Measurements from ENCODE around the gene PALLD.
"Not testable (repeated sequence)": the region's sequence is repeated elsewhere in the genome, so short reads cannot be mapped to it uniquely, and the experiment has no call there.

Gene PALLD

GRCh38 chr4:168931215-168931650 is 434.4 kb downstream of the PALLD start:
- Histone ChIP-seq H3K4me1 (ENCODE audit: insufficient read depth, low read length) (no peaks in the 10 kb centered on the region), H3K4me2 (ENCODE audit: insufficient read depth, low read length) (no peak overlapping the region), H4K20me1 (ENCODE audit: insufficient read depth, low read length) (no peaks in the 10 kb centered on the region), H3K9ac (ENCODE audit: low read depth, low read length) (no peak overlapping the region), H3K9me3 (ENCODE audit: insufficient read depth, low read length, severe bottlenecking) (peaks cover 18% of the 10 kb centered on the region), H2AFZ (ENCODE audit: low read depth, low read length) (no peak overlapping the region), H3K27me3 (ENCODE audit: insufficient read depth, low read length, poor library complexity) (no peaks in the 10 kb centered on the region), H3K79me2 (ENCODE audit: insufficient read depth, low read length) (no peaks in the 10 kb centered on the region), H3K27ac (ENCODE audit: low read length) (no peak overlapping the region), H3K36me3 (ENCODE audit: insufficient read depth, low read length) (peaks cover 2% of the 10 kb centered on the region; the same call in 1 of the 2 replicates), H3K4me3 (ENCODE audit: low read depth in 1 of 2, low read length in 2 of 2) (no peak overlapping the region)
- TF ChIP-seq, protein P1, sequence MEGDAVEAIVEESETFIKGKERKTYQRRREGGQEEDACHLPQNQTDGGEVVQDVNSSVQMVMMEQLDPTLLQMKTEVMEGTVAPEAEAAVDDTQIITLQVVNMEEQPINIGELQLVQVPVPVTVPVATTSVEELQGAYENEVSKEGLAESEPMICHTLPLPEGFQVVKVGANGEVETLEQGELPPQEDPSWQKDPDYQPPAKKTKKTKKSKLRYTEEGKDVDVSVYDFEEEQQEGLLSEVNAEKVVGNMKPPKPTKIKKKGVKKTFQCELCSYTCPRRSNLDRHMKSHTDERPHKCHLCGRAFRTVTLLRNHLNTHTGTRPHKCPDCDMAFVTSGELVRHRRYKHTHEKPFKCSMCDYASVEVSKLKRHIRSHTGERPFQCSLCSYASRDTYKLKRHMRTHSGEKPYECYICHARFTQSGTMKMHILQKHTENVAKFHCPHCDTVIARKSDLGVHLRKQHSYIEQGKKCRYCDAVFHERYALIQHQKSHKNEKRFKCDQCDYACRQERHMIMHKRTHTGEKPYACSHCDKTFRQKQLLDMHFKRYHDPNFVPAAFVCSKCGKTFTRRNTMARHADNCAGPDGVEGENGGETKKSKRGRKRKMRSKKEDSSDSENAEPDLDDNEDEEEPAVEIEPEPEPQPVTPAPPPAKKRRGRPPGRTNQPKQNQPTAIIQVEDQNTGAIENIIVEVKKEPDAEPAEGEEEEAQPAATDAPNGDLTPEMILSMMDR (IDR thresholded peaks at IDR 0.05; ENCODE audit: borderline replicate concordance, extremely low read depth, low read length, poor library complexity, severe bottlenecking): no peak
- TF ChIP-seq EZH2 (IDR thresholded peaks at IDR 0.05; ENCODE audit: borderline replicate concordance, low read depth, low read length, severe bottlenecking): no peak
- no peak for ATAC-seq (ENCODE audit: insufficient read depth, low read depth)
- DNase-seq: no peak

DNA sequence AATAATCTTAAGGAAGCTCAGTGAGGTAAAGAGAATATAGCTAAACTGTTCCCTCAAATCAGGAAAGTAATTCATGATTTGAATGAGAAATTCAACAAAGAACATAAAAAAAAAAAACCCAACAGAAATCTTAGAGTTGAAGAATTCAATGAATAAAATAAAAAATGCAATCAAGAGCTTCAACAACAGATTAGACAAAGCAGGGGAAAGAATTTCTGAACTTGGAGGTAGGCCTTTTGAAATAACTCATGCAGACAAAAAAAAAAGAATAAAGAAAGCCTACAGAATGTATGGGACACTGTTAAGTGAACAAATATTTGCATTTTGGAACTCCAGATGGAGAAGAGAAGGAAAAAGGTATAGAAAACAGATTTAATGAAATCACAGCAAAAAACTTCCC is 435.3 kb downstream of the PALLD start:
- Histone ChIP-seq H2AFZ (ENCODE audit: low read depth, low read length) (no peak overlapping the region), H3K4me1 (ENCODE audit: insufficient read depth, low read length) (no peaks in the 10 kb centered on the region), H3K27me3 (ENCODE audit: insufficient read depth, low read length, poor library complexity) (no peaks in the 10 kb centered on the region), H3K4me3 (ENCODE audit: low read depth in 1 of 2, low read length in 2 of 2) (no peak overlapping the region), H3K79me2 (ENCODE audit: insufficient read depth, low read length) (no peaks in the 10 kb centered on the region), H3K4me2 (ENCODE audit: insufficient read depth, low read length) (no peak overlapping the region), H3K9ac (ENCODE audit: low read depth, low read length) (no peak overlapping the region), H4K20me1 (ENCODE audit: insufficient read depth, low read length) (no peaks in the 10 kb centered on the region), H3K27ac (ENCODE audit: low read length) (no peak overlapping the region), H3K36me3 (ENCODE audit: insufficient read depth, low read length) (peaks cover 2% of the 10 kb centered on the region; the same call in 1 of the 2 replicates), H3K9me3 (ENCODE audit: insufficient read depth, low read length, severe bottlenecking) (peaks cover 20% of the 10 kb centered on the region)
- no peak for ATAC-seq (ENCODE audit: insufficient read depth, low read depth)
- TF ChIP-seq, protein P1 (IDR thresholded peaks at IDR 0.05; ENCODE audit: borderline replicate concordance, extremely low read depth, low read length, poor library complexity, severe bottlenecking): no peak
- TF ChIP-seq EZH2 (IDR thresholded peaks at IDR 0.05; ENCODE audit: borderline replicate concordance, low read depth, low read length, severe bottlenecking): no peak
- DNase-seq: no peak

DNA sequence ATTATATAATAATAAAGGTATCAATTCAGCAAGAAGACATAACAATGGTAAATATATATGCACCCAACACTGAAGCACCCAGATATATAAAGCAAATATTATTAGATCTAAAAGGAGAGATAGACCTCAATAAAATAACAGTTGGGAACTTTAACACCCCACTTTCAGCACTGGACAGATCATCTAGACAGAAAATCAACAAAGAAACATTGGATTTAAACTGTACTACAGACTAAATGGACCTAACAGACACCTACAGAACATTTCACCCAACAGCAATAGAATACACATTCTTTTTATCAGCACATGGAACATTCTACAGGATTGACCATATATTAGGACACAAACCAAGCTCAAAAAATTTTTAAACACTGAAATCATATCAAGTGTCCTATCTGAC is 436.6 kb downstream of the PALLD start:
- Histone ChIP-seq H3K79me2 (ENCODE audit: insufficient read depth, low read length) (no peaks in the 10 kb centered on the region), H2AFZ (ENCODE audit: low read depth, low read length) (no peak overlapping the region)

DNA sequence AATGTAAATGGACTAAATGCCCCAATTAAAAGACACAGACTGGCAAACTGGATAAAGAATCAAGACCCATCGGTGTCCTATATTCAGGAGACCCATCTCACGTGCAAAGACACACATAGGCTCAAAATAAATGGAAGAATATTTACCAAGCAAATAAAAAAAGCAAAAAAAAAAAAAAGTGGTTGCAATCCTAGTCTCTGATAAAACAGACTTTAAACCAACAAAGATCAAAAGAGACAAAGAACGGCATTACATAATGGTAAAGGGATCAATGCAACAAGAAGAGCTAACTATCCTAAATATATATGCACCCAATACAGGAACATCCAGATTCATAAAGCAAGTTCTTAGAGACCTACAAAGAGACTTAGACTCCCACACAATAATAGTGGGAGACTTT is 440.6 kb downstream of the PALLD start:
- H3K9me3 ChIP-seq (ENCODE audit: insufficient read depth, low read length, severe bottlenecking); H3K4me2 ChIP-seq (ENCODE audit: insufficient read depth, low read length); H3K27ac ChIP-seq (ENCODE audit: low read length); H3K79me2 ChIP-seq (ENCODE audit: insufficient read depth, low read length); H3K36me3 ChIP-seq (ENCODE audit: insufficient read depth, low read length); H3K4me3 ChIP-seq (ENCODE audit: low read depth in 1 of 2, low read length in 2 of 2); H3K9ac ChIP-seq (ENCODE audit: low read depth, low read length); DNase-seq; H3K27me3 ChIP-seq (ENCODE audit: insufficient read depth, low read length, poor library complexity); H4K20me1 ChIP-seq (ENCODE audit: insufficient read depth, low read length); H2AFZ ChIP-seq (ENCODE audit: low read depth, low read length); ATAC-seq (ENCODE audit: insufficient read depth, low read depth); H3K4me1 ChIP-seq (ENCODE audit: insufficient read depth, low read length): not testable (repeated sequence)

More for the DNA sequence above, 436.6 kb downstream of the PALLD start:
- no peak overlapping the region for H3K27ac ChIP-seq (ENCODE audit: low read length)
- H3K4me1 ChIP-seq (ENCODE audit: insufficient read depth, low read length): no peaks in the 10 kb centered on the region
- peaks cover 20% of the 10 kb centered on the region for H3K9me3 ChIP-seq (ENCODE audit: insufficient read depth, low read length, severe bottlenecking)
- H4K20me1 ChIP-seq (ENCODE audit: insufficient read depth, low read length): no peaks in the 10 kb centered on the region
- H3K27me3 ChIP-seq (ENCODE audit: insufficient read depth, low read length, poor library complexity): no peaks in the 10 kb centered on the region
- no peak overlapping the region for H3K4me2 ChIP-seq (ENCODE audit: insufficient read depth, low read length)
- H3K36me3 ChIP-seq (ENCODE audit: insufficient read depth, low read length): 0 out of 2 replicates have a peak, but pooled peaks cover 2% of the 10 kb centered on the region
- no peak overlapping the region for H3K4me3 ChIP-seq (ENCODE audit: low read depth in 1 of 2, low read length in 2 of 2)
- ATAC-seq (ENCODE audit: insufficient read depth, low read depth): no peak
- no peak for DNase-seq
- no peak overlapping the region for H3K9ac ChIP-seq (ENCODE audit: low read depth, low read length)
- TF ChIP-seq, protein P1 (IDR thresholded peaks at IDR 0.05; ENCODE audit: borderline replicate concordance, extremely low read depth, low read length, poor library complexity, severe bottlenecking): no peak
- no peak for TF ChIP-seq EZH2 (IDR thresholded peaks at IDR 0.05; ENCODE audit: borderline replicate concordance, low read depth, low read length, severe bottlenecking)
